Stimulated activated naive CD4-positive, alpha-beta T cell treated with Interleukin-2 at 50 U/mL for 16 hours (primary cell): ENCODE measurements around the gene PCNX3.

Source experiments
- DNase-seq: peaks from one replicate; lab custom pipeline; 2025; lab: John Stamatoyannopoulos, UW

PCNX3 gene

DNA sequence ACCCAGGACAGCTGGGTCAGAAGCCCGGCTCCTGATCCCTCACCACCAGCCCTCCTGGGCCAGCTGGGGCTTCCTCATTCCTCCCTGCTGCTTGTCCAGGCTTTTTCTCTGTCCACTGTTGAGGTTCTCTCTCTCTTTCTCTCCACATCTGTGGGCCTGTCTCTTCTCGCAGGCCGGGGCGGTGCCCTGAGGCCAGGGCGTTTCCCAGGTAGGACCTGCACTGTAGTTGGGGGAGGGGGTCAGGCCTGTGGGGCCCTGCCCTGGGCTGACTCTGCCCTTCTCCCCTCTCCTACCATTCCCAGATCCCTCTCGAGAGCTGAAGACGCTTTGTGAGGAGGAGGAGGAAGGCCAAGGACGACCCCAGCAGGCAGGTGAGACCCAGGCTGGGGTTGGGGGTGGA lies 34.8 kb upstream of the PCNX3 start:
- DNase-seq = no peak

DNA sequence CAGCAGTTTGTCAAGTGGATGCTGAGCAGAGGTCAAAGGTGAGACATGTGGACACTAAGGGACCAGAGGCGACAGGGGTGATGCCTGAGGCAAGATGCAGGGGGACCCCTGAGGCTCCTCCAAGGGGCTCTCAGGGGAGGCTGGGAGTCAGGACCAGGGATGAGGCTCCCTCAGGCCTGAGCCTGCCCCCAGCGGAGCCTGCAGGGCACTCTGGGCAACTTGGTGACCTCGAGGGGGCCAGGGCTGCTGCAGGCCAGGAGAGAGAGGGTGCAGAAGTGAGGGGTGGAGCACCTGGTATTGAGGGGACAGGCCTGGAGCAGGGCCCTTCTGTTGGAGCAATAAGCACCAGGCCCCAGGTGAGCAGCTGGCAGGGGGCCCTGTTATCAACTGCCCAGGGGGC lies 33.6 kb upstream of the PCNX3 start:
- no peak for DNase-seq

DNA sequence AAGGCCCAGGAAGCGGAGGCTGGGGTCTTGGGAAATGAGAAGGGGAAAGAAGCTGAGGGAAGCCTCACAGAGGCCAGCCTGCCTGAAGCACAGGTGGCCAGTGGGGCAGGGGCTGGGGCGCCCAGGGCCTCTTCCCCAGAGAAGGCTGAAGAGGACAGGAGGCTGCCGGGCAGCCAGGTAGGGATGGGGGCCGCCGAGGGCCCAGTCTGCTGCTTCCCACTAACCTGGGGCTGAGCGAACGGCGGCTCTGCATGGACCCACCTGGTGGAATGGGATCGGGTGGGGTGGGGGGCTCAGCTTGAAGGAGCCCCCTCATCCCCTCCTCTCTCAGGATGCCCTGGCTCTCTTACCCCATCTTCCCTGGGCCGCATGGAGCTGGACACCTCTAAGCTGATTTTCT lies 32.0 kb upstream of the PCNX3 start:
- DNase-seq = no peak

DNA sequence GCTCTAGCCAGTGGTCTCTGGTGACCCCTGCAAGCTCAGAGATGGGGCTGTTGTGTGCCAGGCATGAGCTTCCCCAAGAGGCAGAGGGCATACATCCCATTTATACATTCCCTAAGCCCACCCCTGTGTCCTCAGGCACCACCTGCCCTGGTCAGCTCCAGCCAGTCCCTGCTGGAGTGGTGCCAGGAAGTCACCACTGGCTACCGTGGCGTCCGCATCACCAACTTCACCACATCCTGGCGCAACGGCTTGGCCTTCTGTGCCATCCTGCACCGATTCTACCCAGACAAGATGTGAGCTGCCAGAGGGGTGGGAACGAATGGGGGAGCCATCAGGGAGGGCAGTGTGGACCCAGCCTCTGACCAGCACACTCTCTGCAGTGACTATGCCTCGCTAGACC lies 31.5 kb upstream of the PCNX3 start:
- no peak for DNase-seq

DNA sequence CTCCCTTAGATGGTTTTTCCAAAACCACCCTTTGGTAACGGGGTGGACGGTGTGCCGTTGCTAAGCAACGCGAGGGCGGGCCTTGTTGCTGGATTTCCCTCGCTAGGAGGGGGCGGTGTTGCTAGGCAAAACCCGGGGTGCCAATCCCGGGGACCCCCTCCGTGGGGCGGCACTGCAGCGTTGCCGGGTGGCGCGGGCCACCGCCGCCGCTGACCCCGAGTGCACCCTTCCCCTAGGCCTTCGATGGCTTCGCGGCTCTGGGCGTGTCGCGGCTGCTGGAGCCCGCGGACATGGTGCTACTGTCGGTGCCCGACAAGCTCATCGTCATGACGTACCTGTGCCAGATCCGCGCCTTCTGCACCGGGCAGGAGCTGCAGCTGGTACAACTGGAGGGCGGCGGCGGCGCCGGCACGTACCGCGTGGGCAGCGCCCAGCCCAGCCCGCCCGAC lies 30.8 kb upstream of the PCNX3 start:
- no peak for DNase-seq

DNA sequence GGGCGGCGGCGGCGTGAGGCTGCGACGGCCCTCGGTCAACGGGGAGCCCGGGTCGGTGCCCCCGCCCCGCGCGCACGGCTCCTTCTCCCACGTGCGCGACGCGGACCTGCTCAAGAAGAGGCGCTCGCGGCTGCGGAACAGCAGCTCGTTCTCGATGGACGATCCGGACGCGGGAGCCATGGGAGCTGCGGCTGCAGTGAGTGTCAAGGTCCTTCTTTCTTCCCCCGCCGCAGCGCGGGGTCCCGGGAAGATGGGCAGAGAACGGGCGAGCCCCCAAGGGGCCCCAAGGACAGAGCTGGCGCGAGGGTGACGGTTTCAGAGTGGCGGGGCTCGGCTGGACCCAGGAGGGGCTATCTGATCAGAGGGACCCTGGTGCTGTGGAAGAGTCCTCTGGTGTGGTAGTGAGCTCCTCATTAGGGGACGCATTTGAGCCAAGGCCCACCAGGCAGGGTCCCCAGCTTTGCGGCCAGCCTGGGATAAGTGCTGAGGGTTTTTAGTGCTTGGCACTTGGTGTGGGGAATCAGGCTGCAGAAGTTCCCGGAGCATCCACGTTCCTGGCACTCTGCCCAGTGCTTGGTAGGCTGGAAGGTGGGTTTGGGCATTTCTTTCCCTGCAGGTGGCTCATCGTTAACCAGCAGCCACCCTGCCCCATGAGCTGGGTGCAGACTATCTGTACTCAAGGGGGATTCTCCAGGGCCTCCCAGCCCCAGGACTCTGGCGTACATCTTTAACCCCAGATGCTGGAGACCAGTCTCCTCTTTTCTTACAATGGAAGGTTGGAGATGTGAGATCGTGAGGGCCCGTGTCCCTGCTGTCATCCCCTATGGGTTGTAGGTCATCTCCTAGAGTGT lies 30.0 kb upstream of the PCNX3 start:
- no peak for DNase-seq

DNA sequence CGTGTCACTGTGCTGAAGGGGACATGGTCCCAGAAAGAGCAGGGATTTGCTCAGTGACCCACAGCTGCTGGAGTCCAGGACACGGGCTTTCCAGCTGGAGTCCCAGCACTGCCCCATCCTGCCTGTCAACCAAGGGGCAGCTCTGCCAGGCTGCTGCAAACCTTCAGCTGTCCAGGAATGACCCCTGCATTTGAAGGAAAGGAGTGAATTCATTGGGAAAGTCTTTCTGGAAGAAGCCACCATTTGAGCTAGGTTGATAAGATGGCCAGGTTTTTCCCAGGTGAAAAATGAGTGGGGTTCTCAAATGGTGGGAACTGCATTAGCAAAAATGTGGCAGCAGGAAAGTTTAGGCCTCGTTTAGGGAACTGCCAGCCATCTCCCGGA lies 29.3 kb upstream of the PCNX3 start:
- no peak for DNase-seq

DNA sequence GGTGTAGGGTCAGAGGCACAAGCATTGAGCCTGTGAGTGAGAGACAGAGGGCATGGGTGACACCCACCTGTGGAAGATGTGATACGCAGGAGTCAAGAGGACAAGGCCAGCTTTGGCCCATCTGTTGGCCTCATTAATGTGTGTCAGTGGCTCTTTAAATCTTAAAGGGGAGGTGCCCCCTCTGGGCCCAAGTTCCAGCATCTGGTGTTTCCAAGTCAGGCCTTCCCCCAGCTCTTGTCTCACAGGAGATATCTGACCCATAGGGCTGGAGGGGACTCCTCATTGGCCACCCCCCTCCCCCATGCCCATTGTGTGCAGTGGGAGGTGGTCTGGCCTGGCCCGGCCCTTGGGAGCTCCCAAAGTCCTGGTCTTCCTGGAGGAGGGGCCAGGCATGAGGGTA lies 28.9 kb upstream of the PCNX3 start:
- DNase-seq = no peak

DNA sequence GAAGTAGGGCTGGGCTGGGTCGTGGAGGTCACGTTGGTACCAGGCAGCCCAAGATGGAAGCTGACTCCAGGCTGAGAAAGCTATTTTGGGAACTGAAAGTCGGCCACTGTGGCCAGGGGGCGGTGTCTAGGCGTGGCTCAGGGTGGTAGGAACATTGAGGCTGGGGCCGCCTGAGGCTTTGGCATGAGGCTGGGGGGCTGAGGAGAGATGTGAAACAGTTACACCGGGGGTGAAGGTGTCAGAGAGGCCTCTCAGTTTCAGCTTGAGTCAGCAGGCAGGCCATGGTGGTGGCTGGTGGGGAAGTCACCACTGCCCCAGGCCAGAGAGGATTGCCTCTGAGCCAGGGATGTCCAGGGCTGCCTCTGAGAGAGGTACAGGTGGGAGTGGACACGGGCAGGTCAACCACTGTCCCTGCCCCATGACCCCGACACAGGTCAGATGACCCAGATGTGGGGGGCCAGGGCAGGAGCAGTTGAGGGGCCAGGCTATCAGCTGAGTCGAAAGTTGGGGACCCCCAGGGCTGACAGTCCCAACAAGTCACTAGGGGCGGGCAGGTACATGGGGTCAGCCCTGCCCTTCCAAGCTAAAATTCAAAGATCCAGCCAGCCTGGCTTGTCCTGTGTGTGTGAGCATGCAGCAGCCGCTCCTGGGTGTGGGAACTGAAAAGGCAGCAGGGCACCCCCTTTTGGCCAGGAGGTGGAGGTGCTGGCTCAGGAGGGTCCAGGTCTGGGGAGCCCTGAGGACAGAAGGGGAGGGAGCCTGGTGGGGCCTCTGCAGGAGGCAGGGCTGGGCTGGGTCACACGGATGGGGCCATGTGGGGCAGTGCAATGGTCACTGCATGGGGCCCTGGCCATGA lies 27.1 kb upstream of the PCNX3 start:
- peak; percentile 74 for DNase-seq

DNA sequence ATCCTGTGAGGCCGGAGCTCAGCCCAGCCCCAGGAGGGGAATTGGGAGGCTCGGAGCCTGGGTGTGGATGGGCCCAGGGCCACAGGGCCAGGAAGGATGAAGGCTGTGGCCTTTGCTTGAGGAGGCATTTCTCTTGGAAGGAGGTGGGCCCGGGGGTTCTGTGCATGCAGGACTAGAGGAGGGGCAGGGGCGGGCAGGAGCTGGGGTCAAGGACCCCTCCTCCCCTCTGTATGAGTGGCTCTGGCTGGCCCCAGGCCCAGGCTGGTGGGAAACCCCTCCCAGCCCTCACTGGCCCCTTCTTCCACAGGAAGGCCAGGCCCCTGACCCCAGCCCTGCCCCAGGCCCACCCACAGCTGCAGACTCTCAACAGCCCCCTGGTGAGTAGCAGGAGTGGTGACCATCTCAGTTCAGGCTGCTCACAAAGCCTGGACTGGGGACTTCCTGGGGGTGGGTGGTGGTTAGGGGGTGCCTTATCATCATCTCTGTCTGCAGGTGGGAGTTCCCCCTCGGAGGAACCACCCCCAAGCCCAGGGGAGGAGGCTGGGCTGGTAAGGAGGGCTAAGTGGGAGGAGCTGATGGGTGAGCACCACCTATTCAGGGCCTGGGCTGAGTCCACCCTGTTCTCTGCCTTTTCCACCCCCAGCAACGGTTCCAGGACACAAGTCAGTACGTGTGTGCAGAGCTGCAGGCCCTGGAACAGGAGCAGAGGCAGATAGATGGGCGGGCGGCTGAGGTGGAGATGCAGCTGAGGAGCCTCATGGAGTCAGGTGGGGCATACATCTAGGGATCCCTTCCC lies 25.9 kb upstream of the PCNX3 start:
- no peak for DNase-seq

DNA sequence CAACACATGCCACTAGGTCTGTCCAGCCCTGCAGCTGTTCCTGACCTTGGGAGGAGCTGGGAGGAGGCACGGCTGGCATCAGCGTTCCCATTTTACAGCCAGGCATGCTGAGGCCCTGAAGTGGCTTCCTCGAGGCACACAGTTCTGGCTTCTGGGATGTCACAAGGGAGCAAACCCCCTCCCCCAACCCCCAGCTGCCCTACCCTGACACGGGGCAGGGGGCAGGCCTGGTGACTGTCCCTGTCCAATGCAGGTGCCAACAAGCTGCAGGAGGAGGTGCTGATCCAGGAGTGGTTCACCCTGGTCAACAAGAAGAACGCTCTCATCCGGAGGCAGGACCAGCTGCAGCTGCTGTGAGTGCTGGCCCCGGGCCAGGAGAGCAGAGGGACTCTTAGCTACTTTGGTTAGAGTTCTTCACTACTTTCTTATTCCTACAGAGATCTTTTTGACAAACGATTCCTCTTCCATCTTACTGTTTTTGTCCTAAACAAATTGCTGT lies 25.3 kb upstream of the PCNX3 start:
- no peak for DNase-seq

DNA sequence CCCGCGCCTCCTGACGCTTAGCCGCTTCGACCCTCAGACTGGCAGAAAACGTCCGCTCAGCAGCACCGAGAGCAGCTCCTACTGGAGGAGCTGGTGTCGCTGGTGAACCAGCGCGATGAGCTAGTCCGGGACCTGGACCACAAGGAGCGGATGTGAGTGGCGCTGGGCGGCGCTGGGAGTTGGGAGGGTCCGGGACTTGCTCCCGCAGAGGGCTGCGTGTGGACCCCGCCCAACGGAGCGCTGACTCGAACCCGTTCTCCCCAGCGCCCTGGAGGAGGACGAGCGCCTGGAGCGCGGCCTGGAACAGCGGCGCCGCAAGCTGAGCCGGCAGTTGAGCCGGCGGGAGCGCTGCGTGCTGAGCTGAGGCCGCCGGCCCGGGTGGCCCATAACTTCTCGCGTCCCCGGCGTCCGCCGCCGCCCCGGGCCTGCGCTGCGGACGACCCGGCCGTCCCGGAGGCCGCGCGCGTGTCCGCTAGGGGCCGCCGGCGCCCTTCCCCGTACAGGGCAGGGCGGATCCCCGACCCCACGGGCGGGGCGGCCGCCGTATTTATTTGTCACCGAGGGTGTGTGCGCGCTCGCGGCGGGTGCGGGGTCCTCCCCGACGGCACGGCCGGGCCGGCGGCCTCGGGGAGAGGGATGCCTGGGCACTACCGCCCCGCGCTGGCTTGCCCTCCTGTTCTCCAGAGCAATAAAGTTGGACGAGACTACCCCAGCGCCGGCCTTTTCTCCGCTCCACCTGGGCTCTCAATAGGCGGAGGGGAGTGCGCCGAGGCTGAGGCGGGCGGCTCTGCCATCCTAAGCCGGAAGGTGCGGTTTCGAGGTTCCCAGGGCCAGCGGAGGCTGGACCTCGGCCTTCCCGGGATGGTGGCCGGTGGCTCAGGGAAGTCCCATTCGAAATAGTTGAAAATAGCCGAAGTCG lies 23.4 kb upstream of the PCNX3 start:
- no peak for DNase-seq

DNA sequence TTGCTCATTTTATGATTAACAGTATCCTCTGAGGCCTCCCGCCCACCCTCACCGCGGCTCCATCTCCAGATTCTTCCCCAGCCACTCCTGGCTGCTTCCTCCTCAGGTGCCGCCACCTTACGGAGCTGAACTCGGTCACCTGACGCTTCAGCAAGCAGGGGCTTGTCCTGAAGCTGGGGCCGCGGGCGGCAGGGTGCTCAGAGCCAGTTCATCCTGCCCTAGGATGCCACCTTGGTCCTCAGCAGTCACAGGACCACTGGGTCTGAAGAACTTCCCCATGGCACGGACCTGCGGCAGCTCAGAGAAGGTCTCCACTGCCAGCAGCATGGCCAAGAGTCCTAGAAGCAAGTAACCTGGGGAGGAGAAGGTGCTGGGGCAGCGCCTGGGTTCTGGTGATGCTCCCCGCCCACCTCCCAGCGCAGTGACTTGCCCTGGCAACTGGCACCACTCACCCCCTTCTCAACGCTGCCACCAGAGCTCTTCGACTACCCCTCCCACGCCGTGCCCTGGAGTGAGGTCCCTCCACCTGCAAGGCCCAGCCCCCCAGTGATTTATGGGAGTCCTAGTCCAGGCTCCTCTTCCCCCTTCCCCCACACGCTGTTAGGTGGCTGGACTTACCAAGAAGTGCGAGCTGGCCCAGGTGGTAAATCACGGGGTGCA lies 22.6 kb upstream of the PCNX3 start:
- no peak for DNase-seq

DNA sequence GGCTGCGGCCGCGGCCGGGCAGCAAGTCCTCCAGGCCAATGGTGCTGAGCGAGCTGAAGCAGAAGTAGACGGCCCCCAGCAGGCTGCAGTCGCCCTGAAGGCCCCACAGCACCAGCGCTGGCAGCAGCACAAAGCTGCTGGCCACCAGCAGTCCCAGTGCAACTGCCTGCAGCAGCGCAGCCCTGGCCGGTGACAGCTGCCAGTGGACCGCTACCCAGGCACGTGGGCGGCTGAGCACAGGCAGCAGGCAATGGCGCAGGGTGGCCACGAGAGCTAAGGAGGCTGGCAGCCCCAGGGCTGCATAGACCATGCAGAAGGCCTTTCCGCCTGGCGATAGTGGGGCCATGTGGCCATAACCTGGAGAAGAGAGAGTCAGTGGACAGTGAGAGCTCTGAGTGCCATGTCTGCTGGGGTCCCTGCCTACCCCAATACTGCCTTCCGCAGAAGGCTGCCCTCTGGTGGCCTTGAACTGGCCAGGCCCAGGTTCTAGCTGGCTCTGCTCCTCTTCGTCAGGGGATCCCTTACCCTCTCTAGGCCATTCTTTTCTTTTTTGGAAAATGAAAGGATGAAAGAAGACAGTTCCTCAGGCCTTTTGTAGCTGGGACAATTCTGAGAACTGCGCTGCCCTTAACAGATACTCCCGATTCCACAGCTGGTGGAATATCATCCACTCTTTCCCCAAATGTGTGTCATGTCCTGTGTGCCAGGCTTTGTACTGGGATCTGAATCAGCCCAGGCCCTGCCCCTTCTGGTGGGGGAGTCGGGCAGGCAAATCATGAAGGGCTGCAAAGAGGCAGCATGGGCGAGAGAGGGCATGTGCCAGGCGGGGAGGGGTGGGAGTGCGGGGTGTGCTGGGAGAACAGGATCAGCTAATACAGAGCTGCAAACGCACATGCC lies 21.8 kb upstream of the PCNX3 start:
- DNase-seq = no peak

DNA sequence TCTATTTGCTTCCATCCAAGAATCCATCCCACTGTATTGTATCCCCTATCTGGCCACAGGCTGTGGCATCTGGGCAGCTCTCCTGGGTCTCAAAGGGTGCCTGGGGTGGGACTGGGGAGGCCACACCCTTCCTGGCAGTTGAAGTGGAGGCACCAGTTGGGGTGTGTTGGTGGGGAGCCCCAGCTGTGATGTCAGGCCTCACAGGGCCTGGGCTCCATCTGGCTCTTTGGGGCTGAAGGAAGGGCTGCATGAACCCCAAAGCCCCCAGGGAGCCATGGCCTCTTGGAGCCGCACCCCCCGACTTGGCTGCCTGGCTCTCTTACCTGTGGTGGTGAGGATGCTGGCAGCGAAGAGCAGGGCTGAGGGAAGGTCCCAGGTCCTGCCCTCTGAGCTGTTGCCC lies 20.4 kb upstream of the PCNX3 start:
- no peak for DNase-seq

DNA sequence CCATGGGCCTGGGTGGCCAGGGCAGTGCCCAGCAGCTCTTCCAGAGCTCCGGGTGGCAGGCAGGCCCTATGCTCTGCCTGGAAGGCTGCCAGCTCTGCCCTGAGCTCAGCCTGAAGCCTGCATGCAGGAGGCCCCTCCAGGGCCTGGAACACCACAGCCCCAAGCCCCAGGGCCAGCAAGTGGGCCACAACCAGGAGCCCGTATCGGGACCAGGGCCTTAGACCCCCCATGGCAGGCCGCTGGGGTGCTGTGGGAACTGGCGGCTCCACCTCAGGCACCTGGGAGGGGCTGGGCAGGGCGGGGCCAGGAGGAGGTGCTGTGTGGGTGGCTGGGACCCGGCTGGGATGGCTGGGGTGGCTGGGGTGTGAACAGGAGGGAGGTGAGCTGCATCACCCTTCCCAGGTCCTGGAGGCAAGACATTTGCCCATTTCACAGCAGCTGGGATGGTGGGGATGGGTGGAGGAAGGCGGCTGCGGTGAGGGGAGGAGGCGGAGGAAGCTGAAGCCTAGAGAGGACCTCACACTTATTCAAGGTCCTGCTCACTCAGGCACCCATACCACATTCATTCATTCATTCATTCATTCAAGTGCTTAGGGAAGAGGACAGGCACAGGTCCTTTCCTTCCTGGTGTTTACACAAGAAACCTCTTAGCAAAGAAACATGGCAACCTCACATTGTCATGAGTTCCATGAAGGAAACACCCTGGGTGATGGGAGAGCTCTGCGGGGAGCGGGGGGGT lies 19.9 kb upstream of the PCNX3 start, which contains the start of gene KCNK7:
Gene KCNK7 (minus strand): TSS at position 258 of the 739 bp plus-strand sequence. CDS start 28 bp downstream, at position 230.
- no peak for DNase-seq

DNA sequence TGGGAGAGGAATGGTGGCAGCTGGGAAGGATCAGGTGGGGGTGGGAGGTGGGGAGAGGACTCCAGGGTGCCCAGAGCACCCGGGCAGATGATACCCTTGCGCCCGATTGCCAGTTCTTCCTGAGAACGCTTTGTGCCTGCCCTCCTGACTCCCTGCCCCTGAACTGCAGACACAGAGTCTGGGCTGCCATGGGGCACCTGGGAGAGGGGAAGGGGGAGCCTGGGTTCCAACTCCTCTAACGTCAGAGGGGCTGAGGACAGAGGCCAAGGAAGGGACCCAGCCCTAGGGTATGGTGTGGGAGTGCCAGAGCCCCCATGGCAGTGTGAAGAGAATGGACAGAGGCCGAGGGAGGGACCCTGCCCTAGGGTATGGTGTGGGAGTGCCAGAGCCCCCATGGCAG lies 19.1 kb upstream of the PCNX3 start:
- DNase-seq = no peak

DNA sequence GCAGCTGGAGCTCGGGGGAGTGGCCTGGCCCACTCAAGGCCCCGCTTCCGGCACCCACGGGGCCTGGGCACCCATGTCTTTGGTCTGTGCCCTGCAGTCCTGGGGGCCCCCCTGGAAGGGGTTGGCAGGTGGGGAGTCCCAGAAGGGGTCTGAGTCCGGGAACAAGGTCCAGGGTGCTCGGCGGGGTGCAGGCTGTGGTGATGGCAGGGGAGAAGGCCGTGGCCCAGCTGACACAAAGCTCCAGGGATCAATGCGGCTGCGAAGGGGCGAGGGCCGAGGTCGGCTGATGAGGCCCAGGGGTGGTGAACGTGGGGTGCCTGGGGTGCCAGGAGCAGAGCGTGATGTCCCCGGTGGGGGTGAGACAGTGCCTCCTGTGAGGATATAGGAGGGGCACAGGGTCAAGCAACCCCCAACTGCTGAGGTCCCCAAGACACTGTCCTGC lies 17.3 kb upstream of the PCNX3 start:
- no peak for DNase-seq
